ENCODE results near the gene GSE1.

- TF ChIP-seq CTCF (IDR thresholded peaks at IDR 0.05) (no peak), POLR2A (IDR thresholded peaks at IDR 0.05) (no peak)
Measured at GRCh38 chr16:85676466-85676865, 63.3 kb downstream of the GSE1 start.

Data from thyroid gland (tissue), 4 donors.